H9 (cell line): ENCODE measurements around the gene NHS. TPM values are rescaled to one million over a fixed set of nuclear protein-coding genes. Genes with fewer than 3 reads are reported as not detected.

Experiments used
- DNase-seq: peaks from one replicate; pipeline ENCODE4 v3.0.0-alpha.2; 2017
- H2AFZ ChIP-seq: one replicate; pipeline ENCODE4 v1.6.1; 2013; ENCODE audit warnings: mild to moderate bottlenecking, low read length, control low read depth, moderate library complexity
- H2AK5ac ChIP-seq: 2 replicates; pipeline ENCODE4 v1.6.1; 2013; ENCODE audit warnings: low read length, control low read depth, mixed read lengths; ENCODE audit not compliant: insufficient read length
- H2BK120ac ChIP-seq: one replicate; pipeline ENCODE4 v1.6.1; 2013; ENCODE audit warnings: low read depth, mild to moderate bottlenecking, low read length, control low read depth, inconsistent platforms; ENCODE audit not compliant: poor library complexity, severe bottlenecking
- H2BK12ac ChIP-seq: 2 replicates; pipeline ENCODE4 v1.6.1; 2013; ENCODE audit warnings: low read length, control low read depth, mixed read lengths, low read depth; ENCODE audit not compliant: insufficient read length
- H2BK15ac ChIP-seq: 2 replicates; pipeline ENCODE4 v1.6.1; 2013; ENCODE audit warnings: low read depth, low read length, control low read depth
- H2BK20ac ChIP-seq: one replicate; pipeline ENCODE4 v1.6.1; 2013; ENCODE audit warnings: low read depth, mild to moderate bottlenecking, low read length, control low read depth, inconsistent platforms; ENCODE audit not compliant: poor library complexity, severe bottlenecking
- H2BK5ac ChIP-seq: 2 replicates; pipeline ENCODE4 v1.6.1; 2013; ENCODE audit warnings: low read length, control low read depth, mixed read lengths; ENCODE audit not compliant: insufficient read length
- H3K14ac ChIP-seq: 2 replicates; pipeline ENCODE4 v1.6.1; 2013; ENCODE audit warnings: low read length, control low read depth; ENCODE audit not compliant: insufficient read depth
- H3K18ac ChIP-seq: 2 replicates; pipeline ENCODE4 v1.6.1; 2013; ENCODE audit warnings: low read depth, mild to moderate bottlenecking, mixed read lengths, low read length, control low read depth; ENCODE audit not compliant: insufficient read length
- H3K23ac ChIP-seq: 2 replicates; pipeline ENCODE4 v1.6.1; 2013; ENCODE audit warnings: low read length, control low read depth, mixed read lengths, low read depth; ENCODE audit not compliant: insufficient read length
- H3K23me2 ChIP-seq: 2 replicates; pipeline ENCODE4 v1.6.1; 2013; ENCODE audit warnings: low read depth, mild to moderate bottlenecking, mixed read lengths, low read length, control low read depth; ENCODE audit not compliant: insufficient read length, poor library complexity, severe bottlenecking
- H3K27ac ChIP-seq: 2 replicates; pipeline ENCODE4 v1.5.1; 2013; ENCODE audit warnings: low read length, control low read depth, mixed read lengths, low read depth; ENCODE audit not compliant: insufficient read length
- H3K27me3 ChIP-seq: 2 replicates; pipeline ENCODE4 v1.6.1; 2013; ENCODE audit warnings: low read length, control low read depth, inconsistent platforms; ENCODE audit not compliant: insufficient read depth
- H3K4ac ChIP-seq: 2 replicates; pipeline ENCODE4 v1.6.1; 2013; ENCODE audit warnings: low read depth, mild to moderate bottlenecking, control low read depth, inconsistent platforms, low read length, moderate library complexity
- H3K4me1 ChIP-seq: 2 replicates; pipeline ENCODE4 v1.6.1; 2013; ENCODE audit warnings: low read length, control low read depth, inconsistent platforms; ENCODE audit not compliant: insufficient read depth
- H3K4me2 ChIP-seq: 2 replicates; pipeline ENCODE4 v1.6.1; 2013; ENCODE audit warnings: low read length, control low read depth, mixed read lengths; ENCODE audit not compliant: insufficient read length, insufficient read depth
- H3K56ac ChIP-seq: 2 replicates; pipeline ENCODE4 v1.6.1; 2013; ENCODE audit warnings: low read depth, mild to moderate bottlenecking, mixed read lengths, low read length, control low read depth; ENCODE audit not compliant: insufficient read length
- H3K79me1 ChIP-seq: 2 replicates; pipeline ENCODE4 v1.6.1; 2013; ENCODE audit warnings: low read depth, mild to moderate bottlenecking, moderate library complexity, low read length, control low read depth, inconsistent platforms; ENCODE audit not compliant: insufficient read depth, poor library complexity, severe bottlenecking
- H3K79me2 ChIP-seq: 2 replicates; pipeline ENCODE4 v1.6.1; 2013; ENCODE audit warnings: low read length, control low read depth, inconsistent platforms; ENCODE audit not compliant: insufficient read depth
- H3K9ac ChIP-seq: 2 replicates; pipeline ENCODE4 v1.6.1; 2013; ENCODE audit warnings: low read length, control low read depth, mixed read lengths; ENCODE audit not compliant: insufficient read length; ENCODE audit errors: extremely low read depth
- H3K9me3 ChIP-seq: one replicate; pipeline ENCODE4 v1.6.1; 2013; ENCODE audit warnings: low read depth, low read length, inconsistent platforms; ENCODE audit not compliant: control insufficient read depth
- H3T11ph ChIP-seq: one replicate; pipeline ENCODE4 v1.6.1; 2013; ENCODE audit warnings: mild to moderate bottlenecking, low read length, control low read depth, inconsistent platforms
- H4K20me1 ChIP-seq: one replicate; pipeline ENCODE4 v1.6.1; 2013; ENCODE audit not compliant: control insufficient read depth, insufficient read length, insufficient read depth
- H4K5ac ChIP-seq: 2 replicates; pipeline ENCODE4 v1.6.1; 2013; ENCODE audit warnings: low read depth, mild to moderate bottlenecking, mixed read lengths, low read length, control low read depth; ENCODE audit not compliant: insufficient read length
- H4K8ac ChIP-seq: replicated peaks from 2 replicates; pipeline ENCODE4 v1.6.1; 2013; ENCODE audit warnings: low read length, control low read depth, mixed read lengths, low read depth; ENCODE audit not compliant: insufficient read length
- H4K91ac ChIP-seq: 2 replicates; pipeline ENCODE4 v1.6.1; 2013; ENCODE audit warnings: low read depth, mild to moderate bottlenecking, moderate library complexity, mixed read lengths, low read length, control low read depth; ENCODE audit not compliant: insufficient read length
- H3K27ac Mint-ChIP-seq, 3 experiments: 2 replicates in 2 of 3; 3 replicates in 1 of 3; pipeline ENCODE4 v1.8.0; 2020 to 2021; ENCODE audit warnings: mixed read lengths in 3 of 3, mild to moderate bottlenecking in 1 of 3, moderate library complexity in 1 of 3
- H3K27me3 Mint-ChIP-seq: 2 replicates; pipeline ENCODE4 v1.8.0; 2021; ENCODE audit warnings: low read depth, mild to moderate bottlenecking, moderate library complexity, mixed read lengths
- H3K36me3 Mint-ChIP-seq, 3 experiments: 2 replicates in 2 of 3; 3 replicates in 1 of 3; pipeline ENCODE4 v1.8.0; 2020 to 2021; ENCODE audit warnings: low read depth in 3 of 3, mixed read lengths in 3 of 3; ENCODE audit not compliant: insufficient read depth in 1 of 3
- H3K4me1 Mint-ChIP-seq, 2 experiments: 2 replicates each; pipeline ENCODE4 v1.8.0; 2020; ENCODE audit warnings: mixed read lengths in 2 of 2
- H3K4me3 Mint-ChIP-seq, 2 experiments: 2 replicates in 1 of 2; 3 replicates in 1 of 2; pipeline ENCODE4 v1.8.0; 2020 to 2021; ENCODE audit warnings: mild to moderate bottlenecking in 2 of 2, mixed read lengths in 2 of 2, moderate library complexity in 1 of 2
- H3K9me3 Mint-ChIP-seq, 2 experiments: 2 replicates in 1 of 2; 3 replicates in 1 of 2; pipeline ENCODE4 v1.8.0; 2020; ENCODE audit warnings: mild to moderate bottlenecking in 2 of 2, mixed read lengths in 2 of 2, moderate library complexity in 1 of 2
- CTCF ChIP-seq: fragments of 200-600 bp; sonication (generic); conservative IDR thresholded peaks from 3 replicates; pipeline ENCODE4 v1.8.0; 2021; ENCODE audit warnings: antibody characterized with exemption, mild to moderate bottlenecking
- WGBS: extraction: QIAGEN DNeasy Blood & Tissue Kit; methylation state at CpG from one replicate; pipeline ENCODE4 v1.1.7; 2013; ENCODE audit warnings: missing lambda C conversion rate, low lambda C conversion rate, mixed read lengths; ENCODE audit not compliant: insufficient read length; ENCODE audit errors: extremely low coverage; 5-methylcytosine and 5-hydroxymethylcytosine counted together
- total RNA-seq: library from RNA; stranded (reverse); gene quantifications from 2 replicates; pipeline ENCODE4 v1.2.1, GENCODE V29; 2021

Gene NHS
- total RNA-seq, 1 experiment from 2014 or later = 8.7 TPM

GRCh38 chrX:17669891-17670290, 294.9 kb downstream of the NHS start:
- Mint-ChIP-seq H3K9me3 (no peaks in the 10 kb centered on the region; a peak in 1 of 5 replicates), H3K36me3 (peaks cover 0 to 2% (median 0%) of the 10 kb centered on the region in 3 experiments; a peak in 1 of 7 replicates), H3K27ac (no peak overlapping the region), H3K27me3 (no peaks in the 10 kb centered on the region; the same call in 1 of the 2 replicates), H3K4me1 (peaks cover 0 to 3% of the 10 kb centered on the region in 2 experiments; a peak in 2 of 4 replicates), H3K4me3 (no peak overlapping the region)
- H2BK5ac ChIP-seq = no peak overlapping the region
- no peak overlapping the region for H3K14ac ChIP-seq
- TF ChIP-seq CTCF = no peak
- no peaks in the 10 kb centered on the region for H3K27me3 ChIP-seq
- H3K79me2 ChIP-seq = no peaks in the 10 kb centered on the region
- H2AK5ac ChIP-seq = no peak overlapping the region
- no peak overlapping the region for H3K27ac ChIP-seq
- no peak overlapping the region for H2BK12ac ChIP-seq
- no peak for DNase-seq
- no peak overlapping the region for H3K4me2 ChIP-seq
- H3K79me1 ChIP-seq = no peaks in the 10 kb centered on the region
- H2BK20ac ChIP-seq = no peak overlapping the region
- no peaks in the 10 kb centered on the region for H4K20me1 ChIP-seq
- H3K56ac ChIP-seq = no peak overlapping the region
- H3K23ac ChIP-seq = no peak overlapping the region
- no peak overlapping the region for H3K4ac ChIP-seq
- H4K8ac ChIP-seq = no peak overlapping the region
- no peak overlapping the region for H3K18ac ChIP-seq
- H2BK120ac ChIP-seq = no peak overlapping the region
- H2BK15ac ChIP-seq = no peak overlapping the region
- H3K4me1 ChIP-seq = no peaks in the 10 kb centered on the region
- peaks cover 8% of the 10 kb centered on the region for H3K9me3 ChIP-seq
- no peak overlapping the region for H3K9ac ChIP-seq
- no peak overlapping the region for H3T11ph ChIP-seq
- no peak overlapping the region for H4K91ac ChIP-seq
- no peak overlapping the region for H4K5ac ChIP-seq
- WGBS = no CpG with 5 or more reads among the region's 1 CpG
- H3K23me2 ChIP-seq = no peaks in the 10 kb centered on the region
- no peak overlapping the region for H2AFZ ChIP-seq
